ENCODE data around the gene ANKIB1. TPM values are rescaled to one million over a fixed set of nuclear protein-coding genes. Genes with fewer than 3 reads are reported as not detected.
"Not testable (repeated sequence)": the region's sequence is repeated elsewhere in the genome, so short reads cannot be mapped to it uniquely, and the experiment has no call there.

Gene ANKIB1
- total and polyA plus RNA-seq, 4 donors = 12.0 to 75.1 (median 44.0) TPM

GRCh38 chr7:92343714-92344113, 97.9 kb downstream of the ANKIB1 start:
- Histone ChIP-seq H3K4me3 (ENCODE audit: low read length in 2 of 2) (no peak overlapping the region), H3K27ac (ENCODE audit: low read depth in 1 of 2, low read length in 2 of 2) (no peak overlapping the region), H3K27me3 (ENCODE audit: control insufficient read depth in 1 of 2, insufficient read depth in 2 of 2, low read length in 1 of 2) (no peaks in the 10 kb centered on the region), H3K36me3 (ENCODE audit: control insufficient read depth in 1 of 2, insufficient read depth in 2 of 2, low read length in 1 of 2) (no peaks in the 10 kb centered on the region), H3K9me3 (ENCODE audit: control insufficient read depth, low read length) (no peaks in the 10 kb centered on the region), H3K4me1 (ENCODE audit: control insufficient read depth in 1 of 2, insufficient read depth in 2 of 2, low read length in 2 of 2) (no peaks in the 10 kb centered on the region)
- DNase-seq = no peak
- 97 to 98% methylated on average over 3 of the region's 3 CpGs for WGBS, 2 donors
- ATAC-seq (ENCODE audit: low FRiP score) = no peak
- intact Hi-C loops (cut with DNase I) = no loop called here

DNA sequence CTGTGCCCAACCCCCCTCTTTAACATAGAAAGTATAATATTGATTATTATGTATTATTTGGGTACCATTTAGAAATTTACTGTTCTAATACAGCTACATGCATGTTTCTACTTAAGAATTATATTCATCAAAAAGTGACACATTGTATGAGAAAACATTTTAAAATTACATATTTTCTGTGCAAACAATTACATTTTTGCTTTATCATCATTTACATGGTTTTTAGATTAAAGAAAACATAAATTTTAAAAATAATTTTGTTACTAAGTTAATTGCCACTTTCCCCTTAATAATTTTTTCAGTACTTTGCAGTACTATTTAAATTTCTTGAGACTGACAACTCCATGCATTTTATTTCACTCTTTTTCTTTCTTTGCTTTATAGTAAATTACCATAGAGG, 106.2 kb downstream of the ANKIB1 start:
- Histone ChIP-seq H3K36me3 (ENCODE audit: control insufficient read depth in 1 of 2, insufficient read depth in 2 of 2, low read length in 1 of 2) (peaks cover 0 to 3% of the 10 kb centered on the region in 2 donors), H3K9me3 (ENCODE audit: control insufficient read depth, low read length) (no peaks in the 10 kb centered on the region)
- ATAC-seq (ENCODE audit: low FRiP score) = no peak

GRCh38 chr7:92354214-92354613, 108.4 kb downstream of the ANKIB1 start:
- Histone ChIP-seq H3K4me3 (ENCODE audit: low read length in 2 of 2) (no peak overlapping the region), H3K4me1 (ENCODE audit: control insufficient read depth in 1 of 2, insufficient read depth in 2 of 2, low read length in 2 of 2) (no peaks in the 10 kb centered on the region), H3K9me3 (ENCODE audit: control insufficient read depth, low read length) (no peaks in the 10 kb centered on the region), H3K27me3 (ENCODE audit: control insufficient read depth in 1 of 2, insufficient read depth in 2 of 2, low read length in 1 of 2) (no peaks in the 10 kb centered on the region), H3K27ac (ENCODE audit: low read depth in 1 of 2, low read length in 2 of 2) (no peak overlapping the region), H3K36me3 (ENCODE audit: control insufficient read depth in 1 of 2, insufficient read depth in 2 of 2, low read length in 1 of 2) (peaks cover 0 to 3% of the 10 kb centered on the region in 2 donors)
- intact Hi-C loops (cut with DNase I) = no loop called here
- ATAC-seq (ENCODE audit: low FRiP score) (no peak), DNase-seq (no peak)
- 96 to 100% methylated on average over 1 of the region's 1 CpG for WGBS, 2 donors

More for the DNA sequence above, 106.2 kb downstream of the ANKIB1 start:
- Histone ChIP-seq H3K4me1 (ENCODE audit: control insufficient read depth in 1 of 2, insufficient read depth in 2 of 2, low read length in 2 of 2) (no peaks in the 10 kb centered on the region), H3K27me3 (ENCODE audit: control insufficient read depth in 1 of 2, insufficient read depth in 2 of 2, low read length in 1 of 2) (no peaks in the 10 kb centered on the region), H3K4me3 (ENCODE audit: low read length in 2 of 2) (no peak overlapping the region), H3K27ac (ENCODE audit: low read depth in 1 of 2, low read length in 2 of 2) (no peak overlapping the region)
- DNase-seq = no peak
- intact Hi-C loops (cut with DNase I) = no loop called here

- H3K27ac ChIP-seq (ENCODE audit: low read depth in 1 of 2, low read length in 2 of 2) = no peak overlapping the region
- H3K27me3 ChIP-seq (ENCODE audit: control insufficient read depth in 1 of 2, insufficient read depth in 2 of 2, low read length in 1 of 2) = no peaks in the 10 kb centered on the region
- no peak overlapping the region for H3K4me3 ChIP-seq (ENCODE audit: low read length in 2 of 2)
- no peak for DNase-seq
- no peaks in the 10 kb centered on the region for H3K4me1 ChIP-seq (ENCODE audit: control insufficient read depth in 1 of 2, insufficient read depth in 2 of 2, low read length in 2 of 2)
- intact Hi-C loops (cut with DNase I) = no loop called here
- no peak for ATAC-seq (ENCODE audit: low FRiP score)
- no peaks in the 10 kb centered on the region for H3K9me3 ChIP-seq (ENCODE audit: control insufficient read depth, low read length)
- H3K36me3 ChIP-seq (ENCODE audit: control insufficient read depth in 1 of 2, insufficient read depth in 2 of 2, low read length in 1 of 2) = no peaks in the 10 kb centered on the region
Measured at GRCh38 chr7:92356406-92356805, 110.6 kb downstream of the ANKIB1 start.

- no peaks in the 10 kb centered on the region for H3K36me3 ChIP-seq (ENCODE audit: control insufficient read depth in 1 of 2, insufficient read depth in 2 of 2, low read length in 1 of 2)
- intact Hi-C loops (cut with DNase I) = no loop called here
- no peak overlapping the region for H3K4me3 ChIP-seq (ENCODE audit: low read length in 2 of 2)
- ATAC-seq (ENCODE audit: low FRiP score) (no peak), DNase-seq (no peak)
- no peaks in the 10 kb centered on the region for H3K27me3 ChIP-seq (ENCODE audit: control insufficient read depth in 1 of 2, insufficient read depth in 2 of 2, low read length in 1 of 2)
- H3K9me3 ChIP-seq (ENCODE audit: control insufficient read depth, low read length) = no peaks in the 10 kb centered on the region
- H3K4me1 ChIP-seq (ENCODE audit: control insufficient read depth in 1 of 2, insufficient read depth in 2 of 2, low read length in 2 of 2) = no peaks in the 10 kb centered on the region
- no peak overlapping the region for H3K27ac ChIP-seq (ENCODE audit: low read depth in 1 of 2, low read length in 2 of 2)
- 94 to 96% methylated on average over 4 of the region's 4 CpGs for WGBS, 2 donors
Measured at GRCh38 chr7:92357260-92357659, 111.5 kb downstream of the ANKIB1 start.

- H3K27ac ChIP-seq (ENCODE audit: low read depth in 1 of 2, low read length in 2 of 2); H3K36me3 ChIP-seq (ENCODE audit: control insufficient read depth in 1 of 2, insufficient read depth in 2 of 2, low read length in 1 of 2); H3K27me3 ChIP-seq (ENCODE audit: control insufficient read depth in 1 of 2, insufficient read depth in 2 of 2, low read length in 1 of 2); H3K4me3 ChIP-seq (ENCODE audit: low read length in 2 of 2); H3K4me1 ChIP-seq (ENCODE audit: control insufficient read depth in 1 of 2, insufficient read depth in 2 of 2, low read length in 2 of 2); H3K9me3 ChIP-seq (ENCODE audit: control insufficient read depth, low read length); intact Hi-C loops (cut with DNase I); DNase-seq; ATAC-seq (ENCODE audit: low FRiP score): not testable (repeated sequence)
- 92 to 96% methylated on average over 2 of the region's 2 CpGs for WGBS, 2 donors
Measured at GRCh38 chr7:92359179-92359578, 113.4 kb downstream of the ANKIB1 start.

DNA sequence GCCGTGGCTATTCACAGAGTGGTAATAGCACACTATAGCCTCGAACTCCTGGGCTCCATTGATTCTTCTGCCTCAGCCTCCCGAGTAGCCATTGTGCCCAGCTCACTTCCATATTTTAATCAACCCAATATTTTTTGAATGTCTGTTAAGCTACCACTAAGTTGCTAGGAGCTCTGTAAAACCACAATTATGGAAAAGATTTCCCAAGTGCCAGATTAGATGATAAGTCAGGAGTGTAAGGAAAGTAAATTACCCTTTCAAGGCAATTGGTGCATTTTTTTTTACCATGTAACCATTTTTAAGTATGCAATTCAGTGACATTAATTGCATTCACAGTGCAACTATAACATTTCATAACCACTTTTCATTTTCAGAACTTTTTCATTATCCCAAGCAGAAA, 114.0 kb downstream of the ANKIB1 start:
- ATAC-seq (ENCODE audit: low FRiP score) = no peak
- intact Hi-C loops (cut with DNase I) = loop anchor here in 1 of 2 donors (10.0 kb wide), 1 partner anchor 115 kb away; the partner anchor contains the start of genes ANKIB1 and KRIT1
- peaks cover 0 to 4% of the 10 kb centered on the region in 2 donors for H3K36me3 ChIP-seq (ENCODE audit: control insufficient read depth in 1 of 2, insufficient read depth in 2 of 2, low read length in 1 of 2)

DNA sequence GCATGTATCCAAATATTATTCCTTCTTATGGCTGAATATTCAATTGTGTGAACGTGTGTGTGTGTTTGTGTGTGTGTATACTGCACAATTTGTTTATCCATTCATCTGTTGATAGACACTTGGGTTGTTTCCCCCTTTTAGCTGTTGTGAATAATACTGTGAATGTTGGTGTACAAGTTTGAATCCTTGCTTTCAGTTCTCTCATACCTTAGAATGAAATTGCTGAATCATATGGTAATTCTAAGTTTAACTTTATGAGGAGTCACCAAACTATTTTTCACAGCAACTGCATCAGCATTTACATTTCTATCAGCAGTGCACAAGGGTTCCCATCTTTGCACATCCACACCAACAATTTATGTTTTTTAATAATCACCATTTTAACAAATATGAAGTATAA, 114.6 kb downstream of the ANKIB1 start:
- no peaks in the 10 kb centered on the region for H3K4me1 ChIP-seq (ENCODE audit: control insufficient read depth in 1 of 2, insufficient read depth in 2 of 2, low read length in 2 of 2)
- no peak overlapping the region for H3K4me3 ChIP-seq (ENCODE audit: low read length in 2 of 2)
- no peaks in the 10 kb centered on the region for H3K9me3 ChIP-seq (ENCODE audit: control insufficient read depth, low read length)
- intact Hi-C loops (cut with DNase I) = loop anchor here in 1 of 2 donors (10.0 kb wide), 1 partner anchor 116 kb away; the partner anchor contains the start of genes ANKIB1 and KRIT1
- no peaks in the 10 kb centered on the region for H3K27me3 ChIP-seq (ENCODE audit: control insufficient read depth in 1 of 2, insufficient read depth in 2 of 2, low read length in 1 of 2)
- WGBS, 2 donors = 64 to 74% methylated on average over 1 of the region's 1 CpG
- H3K36me3 ChIP-seq (ENCODE audit: control insufficient read depth in 1 of 2, insufficient read depth in 2 of 2, low read length in 1 of 2) = peaks cover 0 to 4% of the 10 kb centered on the region in 2 donors
- no peak overlapping the region for H3K27ac ChIP-seq (ENCODE audit: low read depth in 1 of 2, low read length in 2 of 2)
- ATAC-seq (ENCODE audit: low FRiP score) = no peak
- no peak for DNase-seq

More for the DNA sequence above, 114.0 kb downstream of the ANKIB1 start:
- no peaks in the 10 kb centered on the region for H3K27me3 ChIP-seq (ENCODE audit: control insufficient read depth in 1 of 2, insufficient read depth in 2 of 2, low read length in 1 of 2)
- no peak overlapping the region for H3K4me3 ChIP-seq (ENCODE audit: low read length in 2 of 2)
- DNase-seq = no peak
- H3K27ac ChIP-seq (ENCODE audit: low read depth in 1 of 2, low read length in 2 of 2) = no peak overlapping the region
- H3K9me3 ChIP-seq (ENCODE audit: control insufficient read depth, low read length) = no peaks in the 10 kb centered on the region
- 97 to 98% methylated on average over 3 of the region's 3 CpGs for WGBS, 2 donors
- H3K4me1 ChIP-seq (ENCODE audit: control insufficient read depth in 1 of 2, insufficient read depth in 2 of 2, low read length in 2 of 2) = no peaks in the 10 kb centered on the region

- no peak overlapping the region for H3K27ac ChIP-seq (ENCODE audit: low read depth in 1 of 2, low read length in 2 of 2)
- ATAC-seq (ENCODE audit: low FRiP score) (no peak), DNase-seq (no peak)
- intact Hi-C loops (cut with DNase I) = loop anchor here in 1 of 2 donors (10.0 kb wide), 1 partner anchor 117 kb away; the partner anchor contains the start of genes ANKIB1 and KRIT1
- peaks cover 0 to 4% of the 10 kb centered on the region in 2 donors for H3K36me3 ChIP-seq (ENCODE audit: control insufficient read depth in 1 of 2, insufficient read depth in 2 of 2, low read length in 1 of 2)
- H3K4me1 ChIP-seq (ENCODE audit: control insufficient read depth in 1 of 2, insufficient read depth in 2 of 2, low read length in 2 of 2) = no peaks in the 10 kb centered on the region
- H3K27me3 ChIP-seq (ENCODE audit: control insufficient read depth in 1 of 2, insufficient read depth in 2 of 2, low read length in 1 of 2) = no peaks in the 10 kb centered on the region
- H3K4me3 ChIP-seq (ENCODE audit: low read length in 2 of 2) = no peak overlapping the region
- no peaks in the 10 kb centered on the region for H3K9me3 ChIP-seq (ENCODE audit: control insufficient read depth, low read length)
- 47 to 57% methylated on average over 2 of the region's 2 CpGs for WGBS, 2 donors
Measured at GRCh38 chr7:92362131-92362530, 116.4 kb downstream of the ANKIB1 start.

Measured in aorta (tissue), 5 donors.